Measurements from ENCODE around the gene TNS1. TPM values are rescaled to one million over a fixed set of nuclear protein-coding genes. Genes with fewer than 3 reads are reported as not detected.
A peak's percentile ranks its signal among the peaks of the same experiment; 100 is the strongest.
"Not testable (repeated sequence)": the region's sequence is repeated elsewhere in the genome, so short reads cannot be mapped to it uniquely, and the experiment has no call there.

The TNS1 gene
- total and polyA plus RNA-seq, 4 donors = 67.0 to 377 (median 208) TPM

GRCh38 chr2:218020966-218021535 lies 18.3 kb upstream of the TNS1 start:
- ATAC-seq (ENCODE audit: insufficient read depth, low FRiP score) (no peak), DNase-seq (peak in 1 of 3 donors; percentile 10)
- no peaks in the 10 kb centered on the region for H3K36me3 ChIP-seq (ENCODE audit: control insufficient read depth in 4 of 4, insufficient read depth in 4 of 4, low read length in 4 of 4)
- peak overlapping the region in 1 of 2 donors; percentile 73 for H3K27ac ChIP-seq (ENCODE audit: low read depth in 1 of 2, low read length in 1 of 2)
- no peaks in the 10 kb centered on the region for H3K27me3 ChIP-seq (ENCODE audit: control insufficient read depth in 3 of 3, insufficient read depth in 3 of 3, low read length in 2 of 3)
- WGBS, 2 donors = 78 to 87% methylated on average over 6 of the region's 6 CpGs
- no peak for TF ChIP-seq CTCF (IDR thresholded peaks at IDR 0.05; ENCODE audit: control extremely low read depth, extremely low read depth)
- no peaks in the 10 kb centered on the region for H3K9me3 ChIP-seq (ENCODE audit: control insufficient read depth in 4 of 4, insufficient read depth in 3 of 4, low read length in 3 of 4)
- no peak overlapping the region for H3K4me3 ChIP-seq
- H3K9ac ChIP-seq (ENCODE audit: insufficient read depth in 1 of 2, low read length in 2 of 2) = no peak overlapping the region
- H3K4me1 ChIP-seq (ENCODE audit: control insufficient read depth in 5 of 5, insufficient read depth in 5 of 5, low read length in 5 of 5) = peaks cover 0 to 14% (median 2%) of the 10 kb centered on the region in 5 donors

GRCh38 chr2:218020281-218020680 lies 17.5 kb upstream of the TNS1 start:
- H3K36me3 ChIP-seq (ENCODE audit: control insufficient read depth in 4 of 4, insufficient read depth in 4 of 4, low read length in 4 of 4) = no peaks in the 10 kb centered on the region
- peaks cover 0 to 20% (median 7%) of the 10 kb centered on the region in 5 donors for H3K4me1 ChIP-seq (ENCODE audit: control insufficient read depth in 5 of 5, insufficient read depth in 5 of 5, low read length in 5 of 5)
- 93 to 96% methylated on average over 5 of the region's 5 CpGs for WGBS, 2 donors
- no peak overlapping the region for H3K27ac ChIP-seq (ENCODE audit: low read depth in 1 of 2, low read length in 1 of 2)
- H3K9me3 ChIP-seq (ENCODE audit: control insufficient read depth in 4 of 4, insufficient read depth in 3 of 4, low read length in 3 of 4) = no peaks in the 10 kb centered on the region
- no peak overlapping the region for H3K9ac ChIP-seq (ENCODE audit: insufficient read depth in 1 of 2, low read length in 2 of 2)
- TF ChIP-seq CTCF (IDR thresholded peaks at IDR 0.05; ENCODE audit: control extremely low read depth, extremely low read depth) = no peak
- DNase-seq (no peak), ATAC-seq (ENCODE audit: insufficient read depth, low FRiP score) (no peak)
- H3K4me3 ChIP-seq = no peak overlapping the region
- H3K27me3 ChIP-seq (ENCODE audit: control insufficient read depth in 3 of 3, insufficient read depth in 3 of 3, low read length in 2 of 3) = no peaks in the 10 kb centered on the region

- Histone ChIP-seq H3K27me3 (ENCODE audit: control insufficient read depth in 3 of 3, insufficient read depth in 3 of 3, low read length in 2 of 3) (no peaks in the 10 kb centered on the region), H3K9me3 (ENCODE audit: control insufficient read depth in 4 of 4, insufficient read depth in 3 of 4, low read length in 3 of 4) (no peaks in the 10 kb centered on the region), H3K4me3 (no peak overlapping the region), H3K9ac (ENCODE audit: insufficient read depth in 1 of 2, low read length in 2 of 2) (no peak overlapping the region), H3K4me1 (ENCODE audit: control insufficient read depth in 5 of 5, insufficient read depth in 5 of 5, low read length in 5 of 5) (peaks cover 0 to 27% (median 9%) of the 10 kb centered on the region in 5 donors), H3K36me3 (ENCODE audit: control insufficient read depth in 4 of 4, insufficient read depth in 4 of 4, low read length in 4 of 4) (no peaks in the 10 kb centered on the region), H3K27ac (ENCODE audit: low read depth in 1 of 2, low read length in 1 of 2) (no peak overlapping the region)
- WGBS, 2 donors = 63 to 78% methylated on average over 7 of the region's 7 CpGs
- ATAC-seq (ENCODE audit: insufficient read depth, low FRiP score) (no peak), DNase-seq (no peak)
- no peak for TF ChIP-seq CTCF (IDR thresholded peaks at IDR 0.05; ENCODE audit: control extremely low read depth, extremely low read depth)
These were observed 16.7 kb upstream of the TNS1 start for GRCh38 chr2:218019411-218020060.

- not testable (repeated sequence) for H3K27ac ChIP-seq (ENCODE audit: low read depth in 1 of 2, low read length in 1 of 2); DNase-seq; H3K9me3 ChIP-seq (ENCODE audit: control insufficient read depth in 4 of 4, insufficient read depth in 3 of 4, low read length in 3 of 4); H3K4me3 ChIP-seq; H3K27me3 ChIP-seq (ENCODE audit: control insufficient read depth in 3 of 3, insufficient read depth in 3 of 3, low read length in 2 of 3); H3K9ac ChIP-seq (ENCODE audit: insufficient read depth in 1 of 2, low read length in 2 of 2); H3K36me3 ChIP-seq (ENCODE audit: control insufficient read depth in 4 of 4, insufficient read depth in 4 of 4, low read length in 4 of 4); ATAC-seq (ENCODE audit: insufficient read depth, low FRiP score)
- peaks cover 0 to 32% (median 9%) of the 10 kb centered on the region in 5 donors for H3K4me1 ChIP-seq (ENCODE audit: control insufficient read depth in 5 of 5, insufficient read depth in 5 of 5, low read length in 5 of 5)
- WGBS, 2 donors = 92 to 95% methylated on average over 4 of the region's 4 CpGs
These were observed 16.0 kb upstream of the TNS1 start for GRCh38 chr2:218018842-218019125.
